Measurements from ENCODE around the gene PALLD. TPM values are rescaled to one million over a fixed set of nuclear protein-coding genes. Genes with fewer than 3 reads are reported as not detected.
"Not testable (repeated sequence)": the region's sequence is repeated elsewhere in the genome, so short reads cannot be mapped to it uniquely, and the experiment has no call there.

The PALLD gene
- total and polyA plus RNA-seq, 2 donors = 441 to 760 TPM

GRCh38 chr4:168715896-168716295 is 219.0 kb downstream of the PALLD start:
- whole genome bisulfite sequencing = 88% methylated on average over 7 of the region's 7 CpGs
- Histone ChIP-seq H3K4me3 (ENCODE audit: low read depth, low read length) (no peak overlapping the region), H3K27ac (ENCODE audit: low read depth) (no peak overlapping the region), H3K36me3 (ENCODE audit: insufficient read depth) (no peaks in the 10 kb centered on the region), H3K4me1 (ENCODE audit: insufficient read depth) (no peaks in the 10 kb centered on the region)
- DNase-seq (ENCODE audit: extremely low spot score) = no peak

- H3K4me3 ChIP-seq (ENCODE audit: low read depth, low read length) = no peak overlapping the region
- 76% methylated on average over 3 of the region's 3 CpGs for WGBS
- no peaks in the 10 kb centered on the region for H3K36me3 ChIP-seq (ENCODE audit: insufficient read depth)
- no peak for DNase-seq (ENCODE audit: extremely low spot score)
- H3K4me1 ChIP-seq (ENCODE audit: insufficient read depth) = no peaks in the 10 kb centered on the region
- H3K27ac ChIP-seq (ENCODE audit: low read depth) = no peak overlapping the region
Observed at GRCh38 chr4:168716406-168717129, 219.7 kb downstream of the PALLD start.

- no peak overlapping the region for H3K27ac ChIP-seq (ENCODE audit: low read depth)
- WGBS = 43% methylated on average over 3 of the region's 3 CpGs
- no peaks in the 10 kb centered on the region for H3K36me3 ChIP-seq (ENCODE audit: insufficient read depth)
- no peaks in the 10 kb centered on the region for H3K4me1 ChIP-seq (ENCODE audit: insufficient read depth)
- H3K4me3 ChIP-seq (ENCODE audit: low read depth, low read length) = no peak overlapping the region
- no peak for DNase-seq (ENCODE audit: extremely low spot score)
Observed at GRCh38 chr4:168717847-168718246, 221.0 kb downstream of the PALLD start.

DNA sequence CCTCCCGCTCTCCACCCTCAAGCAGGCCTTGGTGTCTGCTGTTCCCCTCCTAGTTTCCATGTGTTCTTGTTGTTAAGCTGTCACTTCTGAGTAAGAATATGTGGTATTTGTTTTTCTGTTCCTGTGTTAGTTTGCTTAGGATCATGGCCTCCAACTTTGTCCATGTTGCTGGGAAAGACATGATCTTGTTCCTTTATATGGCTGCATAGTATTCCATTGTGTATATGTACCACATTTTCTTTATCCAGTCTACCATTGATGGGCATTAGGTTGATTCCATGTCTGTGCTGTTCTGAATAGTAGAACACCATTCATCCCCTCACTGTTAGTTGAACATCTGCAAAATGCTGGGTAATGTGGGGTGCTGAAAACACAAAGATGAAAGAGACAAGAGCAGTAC is 222.9 kb downstream of the PALLD start:
- Histone ChIP-seq H3K36me3 (ENCODE audit: insufficient read depth) (no peaks in the 10 kb centered on the region), H3K4me1 (ENCODE audit: insufficient read depth) (no peaks in the 10 kb centered on the region), H3K27ac (ENCODE audit: low read depth) (no peak overlapping the region), H3K4me3 (ENCODE audit: low read depth, low read length) (no peak overlapping the region)
- DNase-seq (ENCODE audit: extremely low spot score) = no peak
- WGBS = 93% methylated on average over 1 of the region's 1 CpG

DNA sequence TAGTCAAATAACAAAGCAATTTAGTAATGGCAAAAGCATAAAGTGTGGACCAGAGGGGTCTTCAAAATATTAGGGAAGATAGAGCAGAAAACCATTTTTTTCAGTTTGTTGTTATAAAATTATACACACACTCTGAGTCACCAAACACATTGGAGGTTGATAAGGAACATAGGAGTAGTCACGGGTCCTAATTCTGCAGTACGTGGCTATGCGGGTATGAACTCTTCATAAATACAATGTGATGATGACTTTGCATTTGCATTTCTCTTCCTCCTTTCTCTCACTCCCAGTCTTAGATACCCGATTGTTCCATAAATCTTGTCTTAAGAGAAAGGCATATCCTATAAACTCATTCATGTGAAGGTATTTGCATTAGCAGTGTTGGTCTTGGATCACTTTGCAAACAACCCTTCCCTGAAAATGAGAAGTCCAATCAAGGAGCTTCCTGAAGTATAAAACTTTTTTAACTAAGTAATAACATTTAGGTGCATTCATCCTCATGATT is 223.6 kb downstream of the PALLD start:
- WGBS = 90% methylated on average over 4 of the region's 4 CpGs
- Histone ChIP-seq H3K36me3 (ENCODE audit: insufficient read depth) (no peaks in the 10 kb centered on the region), H3K4me1 (ENCODE audit: insufficient read depth) (no peaks in the 10 kb centered on the region), H3K4me3 (ENCODE audit: low read depth, low read length) (no peak overlapping the region), H3K27ac (ENCODE audit: low read depth) (no peak overlapping the region)
- DNase-seq (ENCODE audit: extremely low spot score) = no peak

DNA sequence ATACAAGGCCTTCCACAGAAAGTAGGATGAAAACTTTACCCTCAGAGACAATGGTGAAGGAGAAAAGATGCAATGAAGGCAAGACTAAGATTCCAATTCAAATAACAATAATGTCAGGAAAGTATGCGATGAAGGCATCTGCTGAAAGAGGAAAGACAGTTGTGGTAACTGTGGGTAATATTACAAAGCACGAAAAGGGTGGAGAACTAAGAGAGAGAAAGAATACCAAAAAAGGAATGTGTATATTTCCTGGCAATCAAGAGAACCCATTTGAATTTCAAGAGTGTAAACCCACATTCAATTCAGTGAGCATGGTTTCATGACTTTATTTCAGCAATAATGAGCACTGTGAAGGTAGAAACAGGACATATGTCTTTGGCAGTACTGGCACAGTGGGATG is 225.5 kb downstream of the PALLD start:
- Histone ChIP-seq H3K4me3 (ENCODE audit: low read depth, low read length) (no peak overlapping the region), H3K36me3 (ENCODE audit: insufficient read depth) (no peaks in the 10 kb centered on the region), H3K27ac (ENCODE audit: low read depth) (no peak overlapping the region), H3K4me1 (ENCODE audit: insufficient read depth) (no peaks in the 10 kb centered on the region)
- DNase-seq (ENCODE audit: extremely low spot score) = no peak
- 55% methylated on average over 2 of the region's 2 CpGs for WGBS

DNA sequence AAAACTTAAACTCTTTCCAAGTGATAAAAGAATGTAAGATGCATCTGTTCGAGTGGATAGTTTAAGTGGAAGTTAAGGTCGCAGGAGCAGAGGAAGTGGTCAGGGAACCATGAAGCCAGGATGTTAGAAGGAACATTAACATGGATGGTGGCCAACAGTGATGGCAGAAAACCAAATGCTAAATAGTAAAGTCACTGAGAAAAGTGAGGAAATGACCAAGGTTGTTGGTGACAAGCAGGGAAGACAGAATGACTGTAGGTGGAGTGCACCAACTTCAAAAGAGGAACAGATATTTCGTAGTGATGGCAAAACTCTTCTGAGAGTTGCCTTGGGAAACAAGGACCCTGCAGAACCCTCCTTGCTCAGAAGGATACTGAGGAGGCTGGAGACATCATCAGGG is 226.2 kb downstream of the PALLD start:
- peak overlapping the region; percentile 28 for H3K27ac ChIP-seq (ENCODE audit: low read depth)
- H3K36me3 ChIP-seq (ENCODE audit: insufficient read depth) = no peaks in the 10 kb centered on the region
- H3K4me1 ChIP-seq (ENCODE audit: insufficient read depth) = no peaks in the 10 kb centered on the region
- WGBS = 49% methylated on average over 3 of the region's 3 CpGs
- DNase-seq (ENCODE audit: extremely low spot score) = no peak
- no peak overlapping the region for H3K4me3 ChIP-seq (ENCODE audit: low read depth, low read length)

DNA sequence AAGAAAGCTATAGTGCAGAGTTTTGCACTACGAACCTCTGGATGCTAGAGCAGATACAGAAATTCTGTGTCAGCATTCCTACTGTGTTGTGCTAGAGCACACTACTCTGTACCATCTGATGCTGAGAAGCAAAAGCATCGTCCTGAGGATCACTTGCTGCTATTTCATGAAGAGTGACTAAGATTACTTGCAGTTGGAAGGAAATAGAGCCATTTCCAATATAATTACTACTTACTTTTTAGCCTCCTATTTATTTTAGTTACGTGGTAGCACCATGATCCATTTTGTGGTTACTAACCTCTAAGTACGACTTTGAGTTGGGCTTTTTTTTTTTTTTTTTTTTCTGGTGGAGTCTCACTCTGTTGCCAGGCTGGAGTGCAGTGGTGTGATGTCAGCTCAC is 226.7 kb downstream of the PALLD start:
- H3K4me1 ChIP-seq (ENCODE audit: insufficient read depth) = no peaks in the 10 kb centered on the region
- H3K4me3 ChIP-seq (ENCODE audit: low read depth, low read length) = no peak overlapping the region
- WGBS = 79% methylated on average over 4 of the region's 4 CpGs
- no peak for DNase-seq (ENCODE audit: extremely low spot score)
- peak overlapping the region; percentile 28 for H3K27ac ChIP-seq (ENCODE audit: low read depth)
- no peaks in the 10 kb centered on the region for H3K36me3 ChIP-seq (ENCODE audit: insufficient read depth)

DNA sequence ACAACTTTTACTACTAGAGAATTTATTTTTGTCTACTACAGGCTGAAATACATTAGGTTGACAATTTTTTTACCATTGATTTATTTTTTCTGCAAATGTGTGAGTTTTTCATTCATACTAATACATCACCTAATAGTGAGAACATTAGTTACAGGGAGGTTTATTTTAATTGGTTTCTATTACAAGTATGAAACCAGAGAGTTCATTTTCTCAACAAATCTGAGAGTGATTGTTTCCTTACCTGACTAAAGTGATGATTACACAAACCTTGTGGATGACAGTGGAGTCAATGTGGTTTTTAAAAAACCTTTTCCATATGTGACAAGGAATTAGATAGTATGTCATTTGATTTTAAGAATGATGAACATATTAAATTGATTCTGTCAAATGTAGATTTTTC is 227.4 kb downstream of the PALLD start:
- no peak overlapping the region for H3K4me3 ChIP-seq (ENCODE audit: low read depth, low read length)
- no peak overlapping the region for H3K27ac ChIP-seq (ENCODE audit: low read depth)
- no peaks in the 10 kb centered on the region for H3K36me3 ChIP-seq (ENCODE audit: insufficient read depth)
- no peak for DNase-seq (ENCODE audit: extremely low spot score)
- no peaks in the 10 kb centered on the region for H3K4me1 ChIP-seq (ENCODE audit: insufficient read depth)

GRCh38 chr4:168724686-168725411 is 228.0 kb downstream of the PALLD start:
- Histone ChIP-seq H3K4me3 (ENCODE audit: low read depth, low read length) (no peak overlapping the region), H3K4me1 (ENCODE audit: insufficient read depth) (no peaks in the 10 kb centered on the region), H3K36me3 (ENCODE audit: insufficient read depth) (no peaks in the 10 kb centered on the region), H3K27ac (ENCODE audit: low read depth) (no peak overlapping the region)
- WGBS = 84% methylated on average over 5 of the region's 5 CpGs
- DNase-seq (ENCODE audit: extremely low spot score) = no peak

- Histone ChIP-seq H3K4me1 (ENCODE audit: insufficient read depth) (no peaks in the 10 kb centered on the region), H3K4me3 (ENCODE audit: low read depth, low read length) (no peak overlapping the region), H3K27ac (ENCODE audit: low read depth) (no peak overlapping the region), H3K36me3 (ENCODE audit: insufficient read depth) (no peaks in the 10 kb centered on the region)
- no peak for DNase-seq (ENCODE audit: extremely low spot score)
- WGBS = 99% methylated on average over 1 of the region's 1 CpG
Observed at GRCh38 chr4:168725930-168726329, 229.1 kb downstream of the PALLD start.

GRCh38 chr4:168727181-168727580 is 230.3 kb downstream of the PALLD start:
- H3K27ac ChIP-seq (ENCODE audit: low read depth); DNase-seq (ENCODE audit: extremely low spot score): not testable (repeated sequence)

DNA sequence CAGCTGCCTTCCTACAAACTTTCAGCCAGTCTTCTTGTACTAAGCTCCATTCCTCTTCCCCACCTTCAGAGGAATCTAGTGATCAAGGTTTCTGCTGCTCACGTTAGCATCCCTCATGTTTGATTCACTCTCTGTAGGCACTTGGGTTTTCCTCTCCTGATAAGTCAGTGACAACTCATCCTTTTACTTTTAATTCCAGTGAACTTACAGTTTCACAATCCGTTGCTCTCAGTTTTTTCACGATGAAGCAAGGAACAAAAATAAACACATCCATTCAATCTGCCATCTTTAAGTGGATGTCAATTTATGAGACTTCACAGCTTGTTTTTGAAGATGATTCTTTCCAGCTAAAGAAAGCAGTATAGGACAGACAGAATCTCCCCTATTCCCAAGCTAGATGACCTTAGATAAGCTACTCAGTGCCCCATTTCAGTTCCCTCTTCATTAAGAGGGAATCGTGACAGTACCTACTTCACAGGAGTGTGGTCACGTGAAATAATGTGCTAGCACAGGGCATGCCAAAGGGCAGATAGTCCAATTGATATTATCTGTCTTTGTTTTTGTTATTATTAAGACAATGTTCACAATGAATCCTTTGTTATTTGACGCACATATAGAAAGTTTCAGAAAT is 234.3 kb downstream of the PALLD start:
- Histone ChIP-seq H3K27ac (ENCODE audit: low read depth) (no peak overlapping the region), H3K4me3 (ENCODE audit: low read depth, low read length) (no peak overlapping the region), H3K36me3 (ENCODE audit: insufficient read depth) (no peaks in the 10 kb centered on the region), H3K4me1 (ENCODE audit: insufficient read depth) (no peaks in the 10 kb centered on the region)
- no peak for DNase-seq (ENCODE audit: extremely low spot score)
- 64% methylated on average over 6 of the region's 6 CpGs for WGBS

More at GRCh38 chr4:168727181-168727580, 230.3 kb downstream of the PALLD start:
- H3K36me3 ChIP-seq (ENCODE audit: insufficient read depth); H3K4me3 ChIP-seq (ENCODE audit: low read depth, low read length); H3K4me1 ChIP-seq (ENCODE audit: insufficient read depth): not testable (repeated sequence)

Measured in urinary bladder (tissue), 4 donors.